ENCODE data around the gene SRPRA. TPM values are rescaled to one million over a fixed set of nuclear protein-coding genes. Genes with fewer than 3 reads are reported as not detected.
A peak's percentile ranks its signal among the peaks of the same experiment; 100 is the strongest.

The SRPRA gene
- total RNA-seq, 1 donor from 2014 or later: 43.9 TPM

GRCh38 chr11:126229858-126230540 is 38.7 kb downstream of the SRPRA start:
- DNase-seq: peak; percentile 58

- no peak for DNase-seq
Measured at GRCh38 chr11:126226334-126227084, 42.2 kb downstream of the SRPRA start.

- DNase-seq: no peak
Measured at GRCh38 chr11:126225295-126225665, 43.4 kb downstream of the SRPRA start.

- no peak for DNase-seq
Measured at GRCh38 chr11:126224647-126225294, 43.9 kb downstream of the SRPRA start.

DNA sequence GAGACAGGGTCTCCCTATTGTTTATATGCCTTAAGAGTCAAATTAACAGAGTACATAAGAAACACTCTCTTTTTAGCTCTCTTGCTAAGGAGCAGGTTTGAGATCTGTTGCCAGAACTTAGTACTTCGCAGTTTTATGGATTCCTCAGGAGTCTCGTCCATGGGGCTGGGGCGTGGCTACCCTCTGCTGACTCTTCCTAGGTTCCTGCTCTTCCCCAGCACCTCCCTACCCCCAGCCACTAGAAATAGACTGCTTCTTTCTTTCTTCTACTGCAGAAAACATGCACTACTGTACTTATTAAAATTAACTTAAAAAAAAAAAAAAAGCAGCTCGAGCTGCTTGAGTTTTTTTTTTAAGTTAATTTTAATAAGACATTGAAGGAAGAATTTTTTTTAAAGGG is 49.1 kb downstream of the SRPRA start:
- no peak for DNase-seq

DNA sequence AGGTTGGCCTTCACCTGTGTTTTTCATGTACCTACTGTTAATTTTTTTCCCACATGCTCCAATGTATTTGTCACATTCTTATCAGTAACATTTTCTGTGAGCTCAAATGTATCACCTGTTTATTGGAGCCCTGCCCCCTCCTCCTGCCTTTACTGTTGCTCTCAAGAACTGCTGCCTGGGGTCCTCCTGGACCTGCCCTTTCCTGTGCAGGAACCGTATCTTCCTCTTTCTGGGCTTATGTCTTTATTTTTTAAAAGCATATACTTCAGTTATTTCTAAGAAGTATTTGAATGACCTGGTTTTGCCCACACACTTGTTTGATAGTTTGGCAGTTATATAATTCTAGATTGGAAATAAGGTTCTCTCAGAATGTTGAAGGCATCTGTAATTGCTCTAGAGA is 51.2 kb downstream of the SRPRA start:
- no peak for DNase-seq

DNA sequence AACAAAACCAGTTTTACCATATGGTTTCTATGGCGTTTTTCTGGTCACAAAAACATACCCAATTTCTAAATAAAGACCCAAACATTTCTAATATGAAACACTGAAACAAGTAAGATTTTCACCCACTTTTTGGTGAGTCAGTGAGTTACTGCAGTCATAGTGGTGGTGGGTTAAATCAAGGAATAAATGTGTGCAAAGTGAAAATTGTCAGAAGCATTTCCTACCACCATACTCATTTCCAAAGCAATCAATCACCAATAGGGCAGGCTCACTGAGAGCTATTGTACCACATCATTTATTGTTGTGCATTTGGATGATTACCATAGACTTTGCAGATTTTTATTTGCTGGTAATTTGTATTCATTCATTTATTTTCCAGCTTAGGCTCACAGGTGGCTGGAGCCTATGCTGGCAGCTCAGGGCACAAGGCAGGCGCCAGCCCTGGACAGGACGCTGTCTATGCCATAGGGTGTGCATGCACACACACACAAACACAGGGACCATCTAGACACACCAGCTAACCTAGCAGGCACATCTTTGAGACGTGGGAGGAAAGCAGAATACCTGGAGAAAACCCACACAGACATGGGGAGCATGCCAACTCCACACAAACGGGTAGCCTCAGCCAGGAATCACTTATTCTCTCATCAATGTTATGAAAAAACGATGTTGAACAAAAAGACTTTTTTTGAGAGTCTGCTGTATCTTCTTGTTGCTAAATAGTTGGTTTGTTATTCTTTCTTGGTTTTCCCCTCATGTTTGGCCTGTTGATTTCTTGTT is 52.0 kb downstream of the SRPRA start:
- DNase-seq: no peak

DNA sequence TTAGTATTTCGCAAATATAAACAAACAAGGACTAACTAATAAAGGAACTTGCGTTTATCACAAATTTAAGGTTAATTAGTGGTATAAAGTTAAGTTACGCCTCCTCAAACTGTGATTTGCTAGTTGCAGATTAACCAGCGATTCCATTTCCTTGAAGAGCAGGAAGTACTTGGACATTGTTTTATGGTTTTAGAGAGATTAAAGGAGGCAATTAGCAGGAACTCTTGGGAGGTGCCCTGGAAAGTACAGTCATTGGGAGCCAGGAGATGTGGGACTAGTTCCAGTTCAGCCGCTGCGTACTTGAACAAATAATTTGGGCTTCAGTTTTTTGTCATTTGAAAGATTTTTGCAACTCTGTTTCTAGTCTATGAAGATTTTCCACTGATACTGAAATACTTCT is 53.9 kb downstream of the SRPRA start:
- peak; percentile 67 for DNase-seq

DNA sequence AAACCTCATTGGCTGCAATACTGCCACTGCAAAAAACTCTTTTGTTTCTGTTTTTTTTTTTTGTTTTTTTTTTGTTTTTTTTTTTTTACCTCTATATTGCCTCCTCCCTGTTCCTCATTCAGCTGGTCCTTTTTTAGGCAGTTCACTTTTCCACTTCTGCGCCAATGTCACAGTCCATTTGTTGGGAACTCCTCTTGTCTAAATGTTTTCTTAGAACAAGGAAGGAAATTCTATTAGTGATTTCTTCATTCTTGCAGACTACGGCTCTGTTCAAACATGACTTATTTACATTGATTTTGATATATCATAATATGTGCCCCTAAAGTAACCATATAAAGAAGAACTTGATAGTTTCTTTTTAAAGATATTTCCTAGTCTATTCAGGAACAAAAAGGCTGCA is 54.3 kb downstream of the SRPRA start:
- DNase-seq: no peak

Other genes with a start within 250 kb of the SRPRA start
- gene CDON, start 206.0 kb downstream of the SRPRA start, total RNA-seq: 3.6 and 4.0 TPM in 2 replicates
- 39.7 and 41.0 TPM in 2 replicates for gene RPUSD4, start 57.2 kb downstream of the SRPRA start, total RNA-seq
- 31.8 and 46.5 TPM in 2 replicates for gene FAM118B, start 57.1 kb downstream of the SRPRA start, total RNA-seq
- gene FOXRED1, start 259 bp upstream of the SRPRA start, total RNA-seq: 11.2 and 17.5 TPM in 2 replicates
- gene TIRAP, start 14.2 kb upstream of the SRPRA start, total RNA-seq: 5.1 and 6.8 TPM in 2 replicates
- gene DCPS, start 35.2 kb upstream of the SRPRA start, total RNA-seq: 6.6 and 11.4 TPM in 2 replicates
- gene ST3GAL4, start 86.8 kb upstream of the SRPRA start, total RNA-seq: 15.8 and 16.1 TPM in 2 replicates

Data from dermis blood vessel endothelial cell (primary cell).